Esophagus (tissue), 2 donors: ENCODE data around the gene FAN1. TPM values are rescaled to one million over a fixed set of nuclear protein-coding genes. Genes with fewer than 3 reads are reported as not detected.

Source experiments
- H3K27ac ChIP-seq, 2 donors: one replicate each; pipeline ENCODE4 v1.5.1; 2013; ENCODE audit warnings: low read depth in 2 of 2, mild to moderate bottlenecking in 2 of 2, inconsistent platforms in 1 of 2, low read length in 1 of 2, moderate library complexity in 1 of 2
- H3K27me3 ChIP-seq, 2 donors: one replicate each; pipeline ENCODE4 v1.6.1; 2013; ENCODE audit warnings: low read length in 2 of 2, control low read depth in 1 of 2, mild to moderate bottlenecking in 1 of 2; ENCODE audit not compliant: insufficient read depth in 2 of 2, control insufficient read depth in 1 of 2
- H3K36me3 ChIP-seq, 2 donors: one replicate each; pipeline ENCODE4 v1.6.1; 2013; ENCODE audit warnings: low read length in 1 of 2; ENCODE audit not compliant: control insufficient read depth in 2 of 2, insufficient read depth in 2 of 2
- H3K4me1 ChIP-seq, 2 donors: one replicate each; pipeline ENCODE4 v1.6.1; 2013; ENCODE audit warnings: low read length in 1 of 2; ENCODE audit not compliant: control insufficient read depth in 2 of 2, insufficient read depth in 2 of 2
- H3K4me3 ChIP-seq, 2 donors: one replicate each; pipeline ENCODE4 v1.5.1; 2013; ENCODE audit warnings: low read length in 2 of 2, mild to moderate bottlenecking in 2 of 2, low read depth in 1 of 2, moderate library complexity in 1 of 2
- H3K9me3 ChIP-seq, 2 donors: one replicate each; pipeline ENCODE4 v1.6.1; 2013; ENCODE audit warnings: mild to moderate bottlenecking in 2 of 2, low read depth in 1 of 2, low read length in 1 of 2, moderate library complexity in 1 of 2; ENCODE audit not compliant: control insufficient read depth in 2 of 2, insufficient read depth in 1 of 2
- WGBS, 2 donors: extraction: QIAGEN DNeasy Blood & Tissue Kit; methylation state at CpG; one replicate each; pipeline ENCODE4 v1.1.7; 2013; 5-methylcytosine and 5-hydroxymethylcytosine counted together
- polyA plus RNA-seq, 2 donors: library from polyadenylated mRNA; stranded (reverse); fragments of 200-250 nt; gene quantifications; one replicate each; pipeline ENCODE4 v1.2.3, GENCODE V29; 2013
- donor health status: healthy with polysubstance abuse.
- donor health status: Bipolar disorder and iron deficiency.

FAN1 gene
- polyA plus RNA-seq, 2 donors, result 6.6 to 8.3 TPM

DNA sequence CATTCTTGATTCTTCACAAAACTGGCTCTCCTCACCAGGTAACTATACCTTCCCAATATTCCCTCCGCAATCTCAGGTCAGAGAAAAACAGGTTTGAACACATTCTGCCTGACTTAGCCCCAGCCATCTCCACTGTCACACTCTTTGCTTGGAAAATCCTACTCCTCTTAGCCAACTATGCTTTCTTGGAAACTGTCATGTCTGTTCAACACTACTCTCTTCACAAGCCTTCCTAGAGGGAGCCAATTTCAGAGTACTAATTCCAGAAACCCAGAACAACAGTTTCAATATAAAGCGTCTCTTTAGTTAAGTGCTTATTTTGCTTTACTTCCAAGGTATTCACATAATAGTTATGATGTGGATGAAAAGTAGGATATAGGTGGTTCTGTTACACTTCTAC lies 66.0 kb downstream of the FAN1 start:
- no peak overlapping the region for H3K4me3 ChIP-seq
- WGBS, 2 donors, result 67 to 75% methylated on average over 2 of the region's 2 CpGs
- no peaks in the 10 kb centered on the region for H3K9me3 ChIP-seq
- no peaks in the 10 kb centered on the region for H3K4me1 ChIP-seq
- no peaks in the 10 kb centered on the region for H3K27me3 ChIP-seq
- H3K27ac ChIP-seq, result no peak overlapping the region
- peaks cover 0 to 3% of the 10 kb centered on the region in 2 donors for H3K36me3 ChIP-seq

- H3K9me3 ChIP-seq, result no peaks in the 10 kb centered on the region
- no peak overlapping the region for H3K27ac ChIP-seq
- no peaks in the 10 kb centered on the region for H3K4me1 ChIP-seq
- WGBS, 2 donors, result 93 to 95% methylated on average over 4 of the region's 4 CpGs
- H3K4me3 ChIP-seq, result no peak overlapping the region
- H3K27me3 ChIP-seq, result no peaks in the 10 kb centered on the region
- peaks cover 3% of the 10 kb centered on the region in 2 donors for H3K36me3 ChIP-seq
Observed at GRCh38 chr15:30973379-30973778, 69.7 kb downstream of the FAN1 start.

GRCh38 chr15:30974112-30974511 lies 70.4 kb downstream of the FAN1 start:
- H3K4me3 ChIP-seq, result no peak overlapping the region
- 88 to 89% methylated on average over 5 of the region's 5 CpGs for WGBS, 2 donors
- H3K27ac ChIP-seq, result no peak overlapping the region
- H3K4me1 ChIP-seq, result no peaks in the 10 kb centered on the region
- H3K9me3 ChIP-seq, result no peaks in the 10 kb centered on the region
- H3K27me3 ChIP-seq, result no peaks in the 10 kb centered on the region
- peaks cover 3% of the 10 kb centered on the region in 2 donors for H3K36me3 ChIP-seq

GRCh38 chr15:30978328-30978727 lies 74.6 kb downstream of the FAN1 start:
- no peaks in the 10 kb centered on the region for H3K4me1 ChIP-seq
- H3K27me3 ChIP-seq, result no peaks in the 10 kb centered on the region
- H3K9me3 ChIP-seq, result no peaks in the 10 kb centered on the region
- peaks cover 3% of the 10 kb centered on the region in 2 donors for H3K36me3 ChIP-seq
- no peak overlapping the region for H3K4me3 ChIP-seq
- no peak overlapping the region for H3K27ac ChIP-seq

DNA sequence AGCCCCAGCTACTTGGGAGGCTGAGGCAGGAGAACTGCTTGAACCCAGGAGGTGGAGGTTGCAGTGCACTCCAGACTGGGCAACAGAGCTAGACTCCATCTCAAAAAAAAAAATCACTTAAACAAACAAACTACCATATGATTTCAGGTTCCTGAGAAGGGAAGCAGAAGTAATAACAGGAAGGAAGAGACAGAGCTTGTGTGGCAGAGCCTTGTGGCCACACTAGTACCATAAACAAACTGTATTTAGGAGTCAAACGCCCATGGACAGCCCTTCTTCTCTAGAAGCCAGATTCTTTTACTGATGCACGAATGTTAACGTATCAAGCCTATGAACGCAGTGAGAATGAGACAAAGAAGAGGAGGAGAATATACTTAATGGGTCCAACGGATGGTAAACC lies 75.7 kb downstream of the FAN1 start:
- Histone ChIP-seq H3K4me3 (no peak overlapping the region), H3K4me1 (no peaks in the 10 kb centered on the region), H3K36me3 (peaks cover 2 to 3% of the 10 kb centered on the region in 2 donors), H3K27ac (no peak overlapping the region), H3K9me3 (no peaks in the 10 kb centered on the region), H3K27me3 (no peaks in the 10 kb centered on the region)
- WGBS, 2 donors, result 82 to 89% methylated on average over 5 of the region's 5 CpGs

GRCh38 chr15:30984118-30984517 lies 80.4 kb downstream of the FAN1 start:
- Histone ChIP-seq H3K36me3 (peaks cover 3 to 9% of the 10 kb centered on the region in 2 donors), H3K4me3 (no peak overlapping the region), H3K9me3 (no peaks in the 10 kb centered on the region), H3K27ac (no peak overlapping the region), H3K27me3 (no peaks in the 10 kb centered on the region), H3K4me1 (peaks cover 4 to 6% of the 10 kb centered on the region in 2 donors)
- 78 to 80% methylated on average over 3 of the region's 3 CpGs for WGBS, 2 donors

DNA sequence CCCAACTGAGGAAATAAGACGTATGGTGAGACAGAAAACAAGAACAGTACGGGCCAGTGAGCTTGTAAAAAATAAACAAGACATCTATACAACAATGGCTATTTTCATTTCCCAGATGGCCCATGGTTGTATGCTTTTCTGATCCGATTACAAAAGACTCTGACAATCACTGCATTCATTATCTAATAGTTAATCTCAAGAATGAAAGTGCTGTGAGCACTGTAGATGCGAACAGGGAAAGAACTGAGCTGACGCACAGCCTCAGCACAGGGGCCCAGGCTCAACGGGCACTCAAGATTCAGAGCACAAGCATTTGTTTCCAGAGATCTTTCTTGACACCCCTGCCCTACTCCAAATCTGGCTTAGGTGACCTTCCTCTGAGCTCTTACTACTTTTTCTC lies 80.8 kb downstream of the FAN1 start:
- Histone ChIP-seq H3K4me3 (no peak overlapping the region), H3K9me3 (no peaks in the 10 kb centered on the region), H3K4me1 (peaks cover 4 to 6% of the 10 kb centered on the region in 2 donors), H3K36me3 (peaks cover 3 to 9% of the 10 kb centered on the region in 2 donors), H3K27me3 (no peaks in the 10 kb centered on the region), H3K27ac (peak overlapping the region in 1 of 2 donors; percentile 30)
- WGBS, 2 donors, result 54 to 57% methylated on average over 6 of the region's 6 CpGs

DNA sequence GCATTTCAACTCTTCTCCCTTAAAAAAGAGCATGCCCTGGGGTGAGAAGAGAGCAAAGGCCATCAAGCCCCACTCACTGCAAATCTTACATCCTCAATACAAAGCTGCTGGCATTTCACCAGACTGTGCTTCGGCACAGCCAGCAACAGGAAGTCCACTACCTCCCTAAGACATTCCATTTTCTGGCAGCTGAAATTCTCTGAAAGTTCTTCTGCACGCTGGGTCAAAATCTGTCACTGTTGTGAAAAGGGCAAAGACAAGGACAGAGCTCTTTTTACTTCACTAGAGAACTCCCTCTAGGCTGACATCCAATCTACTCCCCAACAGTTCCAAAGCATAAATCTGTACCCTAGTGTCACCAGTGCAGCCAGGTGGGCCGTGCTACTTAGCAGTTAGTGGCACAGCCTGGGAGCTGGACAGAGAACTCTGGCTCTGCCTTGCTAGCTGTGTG lies 81.4 kb downstream of the FAN1 start:
- no peaks in the 10 kb centered on the region for H3K9me3 ChIP-seq
- no peaks in the 10 kb centered on the region for H3K27me3 ChIP-seq
- H3K4me1 ChIP-seq, result peaks cover 4 to 6% of the 10 kb centered on the region in 2 donors
- no peak overlapping the region for H3K4me3 ChIP-seq
- 33 to 46% methylated on average over 3 of the region's 3 CpGs for WGBS, 2 donors
- H3K36me3 ChIP-seq, result peaks cover 3 to 7% of the 10 kb centered on the region in 2 donors
- peak overlapping the region in 1 of 2 donors; percentile 29 for H3K27ac ChIP-seq

- Histone ChIP-seq H3K27me3 (no peaks in the 10 kb centered on the region), H3K4me1 (peaks cover 2 to 6% of the 10 kb centered on the region in 2 donors), H3K27ac (peak overlapping the region in 1 of 2 donors; percentile 52), H3K4me3 (peak overlapping the region; percentile 30 to 84), H3K36me3 (peaks cover 3 to 7% of the 10 kb centered on the region in 2 donors), H3K9me3 (no peaks in the 10 kb centered on the region)
- 36 to 44% methylated on average over 2 of the region's 2 CpGs for WGBS, 2 donors
Observed at GRCh38 chr15:30990036-30990435, 86.3 kb downstream of the FAN1 start.

- Histone ChIP-seq H3K9me3 (no peaks in the 10 kb centered on the region), H3K27me3 (no peaks in the 10 kb centered on the region), H3K4me3 (peak overlapping the region; percentile 84 to 97), H3K36me3 (peaks cover 3 to 7% of the 10 kb centered on the region in 2 donors), H3K4me1 (peaks cover 2 to 6% of the 10 kb centered on the region in 2 donors), H3K27ac (peak overlapping the region; percentile 95 to 96)
- WGBS, 2 donors, result 2 to 3% methylated on average over 24 of the region's 24 CpGs
Observed at GRCh38 chr15:30990446-30991254, 86.9 kb downstream of the FAN1 start.
